Hypothalamus (tissue), 51 donors: ENCODE measurements around the gene SPOCK3.
"Not testable (repeated sequence)": the region's sequence is repeated elsewhere in the genome, so short reads cannot be mapped to it uniquely, and the experiment has no call there.

Experiments
- DNase-seq, 51 donors: peaks; one replicate each; lab custom pipeline; 2025; lab: John Stamatoyannopoulos, UW

SPOCK3 gene

DNA sequence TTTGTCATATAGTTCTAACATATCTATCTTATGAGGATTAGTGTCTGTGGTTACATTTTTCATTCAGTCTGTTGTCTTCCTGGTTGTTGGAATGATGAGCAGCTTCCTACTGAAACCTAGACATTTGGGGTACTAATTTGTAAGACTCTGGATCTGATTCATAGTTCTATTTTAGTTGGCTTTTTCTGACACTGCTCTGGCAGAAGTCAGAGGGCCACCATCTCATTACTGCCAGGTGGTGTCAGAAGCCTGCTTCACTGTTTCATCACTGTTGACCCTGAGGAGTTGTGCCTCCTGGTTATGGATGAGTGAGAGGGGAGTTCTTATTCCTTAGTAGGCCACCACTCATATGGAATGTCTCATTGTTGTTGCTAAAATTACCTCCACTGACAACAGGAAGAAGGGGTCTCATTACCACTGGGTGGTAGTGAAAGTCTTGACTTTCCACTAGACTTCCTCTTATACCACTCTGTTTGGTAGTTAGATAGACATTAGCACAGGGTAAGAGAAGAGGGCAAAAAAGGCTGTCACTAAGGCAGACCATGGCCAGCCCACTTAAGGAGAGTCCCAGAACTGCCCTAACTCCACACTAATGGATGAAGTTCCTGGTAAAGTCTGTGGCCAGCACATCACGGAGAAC, 395.2 kb downstream of the SPOCK3 start:
- no peak for DNase-seq

DNA sequence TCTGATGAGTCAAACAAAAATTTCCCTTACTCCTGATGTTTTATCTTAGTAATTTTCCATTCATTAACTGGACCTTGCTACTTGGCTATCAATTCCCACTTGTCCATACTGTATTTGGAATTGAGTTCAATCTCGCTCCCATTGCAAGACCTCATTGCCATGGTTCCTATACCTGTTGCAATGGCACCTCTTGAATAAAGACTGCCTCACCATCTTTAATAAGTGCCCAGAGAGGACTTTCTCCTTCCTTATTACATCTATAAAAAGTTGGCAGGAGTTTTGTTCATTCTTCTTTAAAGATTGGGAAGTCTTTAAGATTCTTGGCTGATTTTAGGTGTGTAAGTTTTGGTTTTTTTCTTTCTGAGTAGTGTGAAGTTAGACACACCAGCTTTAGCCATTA, 397.4 kb downstream of the SPOCK3 start:
- DNase-seq = no peak

DNA sequence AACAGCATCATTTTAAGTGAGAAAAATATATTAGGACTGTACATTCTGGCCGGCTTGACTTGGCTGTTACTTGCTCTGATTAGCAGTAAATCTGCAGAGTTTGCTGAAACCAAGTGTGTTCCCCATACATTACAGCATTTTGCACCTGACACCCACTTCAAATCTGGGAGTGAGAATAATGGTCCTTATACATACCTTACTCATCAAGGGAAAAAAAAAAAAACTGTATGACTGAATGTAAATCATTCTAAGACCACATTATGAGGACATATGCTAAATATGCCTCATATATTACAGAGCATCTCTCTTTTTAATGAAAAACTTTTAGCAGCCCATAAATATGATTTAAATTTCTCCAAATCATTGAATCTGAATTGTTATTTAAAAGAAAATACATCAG, 406.7 kb downstream of the SPOCK3 start:
- DNase-seq = no peak

DNA sequence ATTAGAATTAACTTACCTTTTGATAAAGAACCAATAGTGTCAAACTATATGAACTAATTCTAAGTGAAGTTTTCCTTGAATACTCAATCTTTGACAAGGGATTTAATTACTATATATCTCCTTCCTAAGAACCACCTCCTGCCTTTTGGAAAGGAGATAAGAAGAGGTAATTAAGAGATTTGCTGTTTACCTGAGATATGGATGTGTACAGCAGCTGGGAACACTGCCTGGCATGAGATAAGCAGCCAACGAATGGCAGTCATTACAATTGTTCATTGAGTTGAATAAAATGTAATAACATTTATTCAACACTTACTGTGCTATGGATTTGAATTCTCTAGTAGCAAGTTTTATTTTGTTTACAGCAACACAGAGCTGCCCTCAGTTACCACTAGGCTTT, 407.1 kb downstream of the SPOCK3 start:
- no peak for DNase-seq

DNA sequence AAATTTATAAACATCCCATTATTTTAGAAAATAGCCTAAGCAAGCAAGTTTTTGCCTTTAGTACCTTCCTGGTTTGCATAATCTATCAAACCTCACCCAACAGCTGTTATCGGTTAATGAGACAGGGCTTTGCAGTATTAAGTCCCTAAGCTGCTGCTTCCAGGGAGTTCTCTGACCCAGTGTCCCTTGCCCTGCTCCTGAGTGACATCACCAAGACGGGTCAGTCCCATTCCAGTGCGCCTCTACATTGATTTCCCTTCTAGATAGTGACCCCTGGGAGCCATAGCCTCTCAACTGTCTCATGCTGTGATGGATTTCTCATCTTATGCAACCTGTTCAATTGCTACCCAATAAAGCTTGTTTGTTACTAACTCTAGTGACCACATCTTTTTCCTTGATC, 410.4 kb downstream of the SPOCK3 start:
- no peak for DNase-seq

DNA sequence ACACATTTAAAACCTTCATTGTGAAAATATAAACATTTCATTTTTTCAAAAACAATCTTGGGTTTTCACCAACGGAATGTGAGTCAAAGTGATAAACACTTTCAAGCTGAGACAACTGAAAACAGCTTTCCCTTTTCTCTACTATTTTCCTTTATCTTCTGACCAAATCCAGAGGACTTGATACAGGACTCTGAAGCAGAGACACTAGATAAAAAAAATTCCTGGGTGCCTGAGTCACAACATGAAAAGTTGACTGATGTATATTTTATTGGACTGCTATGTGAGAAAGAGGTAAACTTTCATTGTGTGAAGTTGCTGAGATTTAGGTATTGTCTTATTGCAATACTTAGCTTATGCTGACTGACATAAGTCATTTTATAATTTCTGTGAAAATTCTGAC, 411.2 kb downstream of the SPOCK3 start:
- DNase-seq = no peak

DNA sequence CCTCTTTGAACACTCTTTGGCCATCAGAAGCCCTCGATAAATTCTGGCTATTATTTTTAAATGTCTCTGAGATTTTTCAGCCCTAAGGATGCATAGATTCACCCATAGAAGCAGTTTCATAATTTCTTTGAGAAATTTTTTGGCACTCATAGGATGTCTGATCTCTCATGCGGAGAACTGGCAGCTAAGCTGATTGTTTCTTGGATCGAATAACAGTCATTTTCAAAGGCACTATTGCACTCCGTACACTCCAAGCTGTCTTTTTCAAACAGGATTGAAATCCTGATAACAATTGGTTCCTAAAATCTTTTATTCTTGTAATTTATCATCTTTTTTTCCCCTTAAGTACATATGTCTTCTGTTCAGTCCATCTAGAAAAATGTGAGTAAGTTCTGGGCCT, 411.9 kb downstream of the SPOCK3 start:
- DNase-seq = no peak

DNA sequence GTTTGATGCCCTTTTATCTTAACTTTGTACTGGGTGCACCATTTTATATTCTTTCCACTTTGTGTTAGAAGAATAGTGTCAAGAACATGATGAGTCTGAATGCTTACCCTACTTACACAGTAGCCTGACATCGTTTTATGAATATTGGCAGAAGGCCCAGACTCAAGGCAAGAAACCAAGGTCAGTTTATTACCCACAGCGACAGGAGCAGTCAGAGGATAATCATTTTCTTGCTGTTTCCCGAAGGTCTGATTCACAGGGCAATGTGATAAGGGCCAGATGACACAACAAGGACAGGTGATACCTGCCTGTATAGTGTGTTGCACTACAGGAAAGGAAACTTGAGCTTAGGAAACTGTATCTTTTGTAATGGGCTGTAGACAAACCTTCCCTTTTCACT, 417.4 kb downstream of the SPOCK3 start:
- DNase-seq = peak in 3 of 51 donors; percentile 1 to 20 (median 5)

DNA sequence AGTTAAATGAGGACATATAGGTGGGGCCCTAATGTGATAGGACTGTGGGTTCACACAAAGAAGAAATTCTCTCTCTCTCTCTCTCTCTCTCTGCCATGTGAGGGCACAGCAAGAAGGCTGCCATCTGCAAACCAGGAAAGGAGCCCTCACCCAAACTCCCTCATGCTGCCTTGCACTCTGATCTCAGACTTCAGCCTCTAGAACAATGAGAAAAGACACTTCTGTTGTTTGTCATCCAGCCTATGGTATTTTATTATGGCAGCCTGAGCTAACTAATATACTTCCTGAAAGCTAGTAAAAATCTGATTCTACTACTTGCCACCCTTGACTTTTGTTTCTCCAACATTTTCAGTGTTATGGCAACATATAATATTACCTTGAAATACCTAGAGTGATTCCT, 425.9 kb downstream of the SPOCK3 start:
- no peak for DNase-seq

DNA sequence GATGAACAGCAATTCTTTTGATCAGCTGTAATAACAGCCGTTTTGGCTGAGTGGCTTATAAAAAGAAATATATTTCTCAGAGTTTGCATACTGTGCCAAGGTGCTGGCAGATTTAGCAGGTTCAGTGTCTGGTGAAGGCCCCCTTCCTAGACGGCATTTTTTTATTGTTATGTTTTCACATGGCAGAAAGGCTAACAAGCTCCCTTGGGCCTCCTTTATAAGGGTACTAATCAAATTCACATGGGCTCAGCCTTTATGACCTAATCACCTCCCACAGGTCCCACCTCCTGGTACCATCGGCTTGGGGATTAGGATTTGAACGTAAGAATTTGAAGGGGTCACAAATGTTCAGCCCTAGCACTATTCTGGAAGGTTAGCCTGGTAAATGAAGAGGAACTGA, 431.9 kb downstream of the SPOCK3 start:
- DNase-seq = no peak

DNA sequence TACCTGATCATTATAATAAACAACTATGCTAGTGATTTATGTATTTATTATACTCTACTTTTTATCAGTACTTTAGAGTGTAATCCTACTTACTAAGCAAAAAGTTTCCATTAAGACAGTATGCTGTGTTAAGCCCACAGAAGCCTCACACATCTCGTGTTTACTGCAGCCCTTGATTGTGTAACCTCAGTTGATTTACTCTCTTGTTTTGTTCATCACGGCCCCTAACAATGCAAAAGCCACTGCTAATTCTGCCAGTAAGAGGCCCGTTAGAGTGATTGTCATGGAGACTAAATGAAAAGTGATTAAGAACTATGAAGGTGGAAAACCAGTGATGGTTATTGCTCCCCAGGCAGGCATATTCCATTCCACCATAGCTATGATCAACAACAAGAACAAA, 436.2 kb downstream of the SPOCK3 start:
- no peak for DNase-seq

DNA sequence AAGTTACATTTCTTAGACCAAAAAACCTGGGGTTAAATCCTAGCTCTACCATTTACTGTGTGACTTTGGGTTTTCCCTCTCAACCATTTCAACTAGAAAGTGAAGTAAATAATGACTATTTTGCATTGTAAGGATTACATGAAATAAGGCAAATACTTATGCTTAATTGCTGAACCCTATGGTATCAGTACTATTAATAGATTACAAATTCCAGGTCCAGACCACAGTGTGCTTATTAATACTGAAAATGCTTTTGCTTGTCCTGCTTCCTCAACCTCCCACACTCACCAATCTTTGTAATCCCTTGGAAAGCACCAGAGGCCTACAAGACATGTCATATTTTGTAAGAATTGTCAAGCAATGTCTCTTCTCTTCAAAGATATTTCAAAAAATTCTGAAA, 456.5 kb downstream of the SPOCK3 start:
- DNase-seq = no peak

DNA sequence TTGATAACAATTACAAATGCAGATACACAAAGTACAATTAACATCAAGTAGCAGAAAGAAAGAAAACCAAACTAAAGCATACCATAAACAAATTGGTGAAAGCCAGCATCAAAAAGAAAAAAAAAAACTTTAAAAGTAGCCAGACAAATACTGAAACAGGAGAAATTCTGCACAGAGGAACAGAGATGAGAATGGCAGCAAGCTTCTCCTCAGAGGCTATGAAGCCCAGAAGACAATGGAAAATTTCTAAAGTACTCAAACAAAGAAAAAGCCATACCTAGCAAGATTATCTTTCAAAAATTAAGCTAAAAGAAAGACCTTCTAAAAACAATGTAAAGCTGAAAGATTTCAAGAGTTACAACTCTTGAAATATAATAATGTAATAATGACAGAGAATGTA, 471.3 kb downstream of the SPOCK3 start:
- DNase-seq = no peak

DNA sequence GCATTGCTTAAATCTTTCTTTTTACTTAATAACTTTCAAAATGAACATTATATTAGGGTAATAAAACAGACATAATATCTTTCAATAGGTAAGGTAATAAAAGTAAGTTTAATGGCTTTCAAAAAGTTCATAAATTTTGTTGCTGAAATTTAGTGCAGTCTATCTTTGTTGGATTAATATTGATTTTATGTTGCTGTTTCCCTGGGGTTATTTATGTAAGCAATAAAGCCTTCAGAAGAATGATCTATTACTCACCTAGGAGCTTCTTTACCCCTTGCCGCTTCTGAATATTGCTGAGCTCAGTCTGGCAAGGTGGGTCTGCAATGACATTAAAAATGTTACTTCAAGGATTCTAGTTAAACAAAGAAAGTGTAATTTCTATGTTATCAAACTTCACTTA, 492.6 kb downstream of the SPOCK3 start:
- no peak for DNase-seq

DNA sequence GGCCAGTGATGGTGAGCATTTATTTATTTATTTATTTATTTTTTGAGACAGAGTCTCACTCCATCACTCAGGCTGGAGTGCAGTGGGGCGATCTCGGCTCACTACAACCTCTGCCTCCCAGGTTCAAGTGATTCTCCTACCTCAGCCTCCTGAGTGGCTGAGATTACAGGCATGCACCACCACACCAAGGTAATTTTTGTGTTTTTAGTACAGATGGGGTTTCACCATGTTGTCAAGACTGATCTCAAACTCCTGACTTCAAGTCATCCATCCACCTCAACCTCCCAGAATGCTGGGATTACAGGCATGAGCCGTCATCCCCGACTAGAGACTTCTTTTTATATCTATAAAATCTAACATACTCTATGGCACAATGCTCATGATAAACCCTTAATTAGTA, 495.1 kb downstream of the SPOCK3 start:
- DNase-seq = not testable (repeated sequence)

DNA sequence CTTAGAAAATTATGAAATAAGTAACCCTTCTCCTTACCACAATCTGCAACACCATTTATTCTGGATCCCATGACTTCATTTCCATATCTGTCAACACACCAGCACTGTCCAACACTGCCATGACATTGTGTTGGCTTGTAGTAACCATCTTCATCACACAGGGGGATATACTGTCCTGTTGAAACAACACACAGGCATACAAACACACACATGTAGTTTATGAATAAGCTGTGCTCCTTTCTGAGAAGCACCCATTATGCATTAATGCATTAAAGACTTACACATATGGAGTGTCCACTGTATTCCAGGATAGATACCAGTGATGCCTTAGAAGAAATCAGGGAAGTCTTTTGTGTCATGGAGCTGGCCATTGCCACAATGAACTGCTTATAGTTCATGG, 496.9 kb downstream of the SPOCK3 start:
- DNase-seq = no peak

DNA sequence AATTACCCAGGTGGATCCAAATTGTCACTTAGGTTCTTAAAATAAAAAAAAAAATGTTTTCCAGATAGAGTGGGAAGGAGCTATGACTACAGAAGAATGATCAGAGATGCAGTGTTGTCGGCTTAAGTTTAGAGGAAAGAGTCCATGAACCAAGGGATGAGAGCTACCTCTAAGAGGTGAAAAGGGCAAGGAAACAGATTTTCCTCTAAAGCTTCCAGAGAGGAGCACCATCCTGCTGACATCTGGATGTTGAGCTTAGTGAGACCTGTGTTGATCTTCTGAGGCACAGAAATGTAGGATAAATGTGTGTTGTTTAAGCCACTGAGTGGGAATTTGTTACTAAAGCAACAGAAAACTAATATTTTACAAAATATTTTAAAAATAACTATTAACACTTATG, 498.7 kb downstream of the SPOCK3 start:
- DNase-seq = no peak

DNA sequence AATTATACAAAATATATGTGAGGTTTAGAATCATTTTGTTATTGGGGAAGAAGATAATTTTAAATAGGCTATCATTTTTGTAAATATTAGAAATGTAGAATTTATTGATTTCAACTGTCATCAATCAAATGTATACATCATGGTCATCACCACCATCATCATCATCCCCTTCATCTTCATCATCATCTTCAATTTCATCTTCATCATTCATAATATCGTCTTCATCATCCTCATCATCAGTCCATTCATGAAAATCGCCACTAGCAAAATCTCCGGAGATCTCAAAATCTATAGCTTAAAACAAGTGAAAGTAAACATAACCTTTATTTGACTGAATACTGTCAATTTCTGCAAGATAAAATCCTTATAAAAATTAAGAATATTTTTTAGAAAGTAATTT, 499.5 kb downstream of the SPOCK3 start:
- DNase-seq = no peak

DNA sequence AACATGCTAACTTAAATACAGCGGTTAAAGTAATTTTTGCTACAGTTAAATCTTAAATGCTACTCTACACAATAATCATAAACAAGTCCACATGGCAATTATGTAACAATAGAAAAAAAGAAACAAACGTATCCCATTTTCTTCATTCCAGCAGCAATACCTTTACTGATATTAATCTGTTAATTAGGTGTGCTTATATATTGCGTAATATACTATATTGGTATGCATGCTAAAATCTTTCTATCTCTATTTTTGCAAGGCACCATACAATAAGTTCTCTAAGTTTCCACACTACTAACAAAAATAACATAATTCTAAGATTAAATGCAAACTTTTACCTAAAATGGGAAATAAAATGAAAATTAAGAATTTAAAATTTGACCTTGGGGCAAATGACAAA, 500.6 kb downstream of the SPOCK3 start:
- DNase-seq = no peak

DNA sequence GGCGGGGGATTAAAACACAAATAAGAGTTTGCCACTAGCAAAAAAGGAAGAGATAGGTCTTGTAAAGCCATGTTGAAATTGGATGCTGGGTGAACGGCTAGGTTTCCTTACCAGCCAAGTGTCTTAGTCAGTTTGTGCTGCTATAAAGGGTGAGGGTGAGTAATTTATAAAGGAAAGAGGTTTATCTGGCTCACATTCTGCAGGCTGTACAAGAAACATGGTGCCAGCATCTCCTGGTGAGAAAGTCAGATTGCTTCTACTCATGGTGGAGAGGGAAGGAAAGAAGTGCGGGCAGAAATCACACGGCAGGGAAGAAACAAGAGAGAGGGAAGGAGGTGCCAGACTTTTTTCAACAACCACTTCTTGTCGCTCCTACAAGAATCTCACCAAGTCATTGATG, 507.5 kb downstream of the SPOCK3 start:
- no peak for DNase-seq

DNA sequence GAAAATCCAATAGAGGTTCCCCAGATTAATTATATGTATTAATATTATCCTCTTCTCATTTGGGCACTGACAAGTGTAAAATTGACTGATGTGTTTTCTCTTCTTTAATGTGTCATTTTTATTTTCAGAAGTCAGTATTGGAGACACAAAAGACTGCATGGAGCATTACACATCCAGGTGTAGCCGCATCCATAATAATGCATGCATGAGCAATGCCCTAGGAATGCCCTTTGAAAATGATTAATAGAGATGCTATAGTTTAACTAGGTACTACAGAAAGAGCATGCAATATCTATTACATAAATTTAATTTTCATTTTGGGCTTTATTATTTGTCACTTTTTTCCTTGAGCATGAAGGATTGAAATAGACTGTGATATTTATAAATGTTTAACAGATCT, 509.9 kb downstream of the SPOCK3 start:
- DNase-seq = no peak

DNA sequence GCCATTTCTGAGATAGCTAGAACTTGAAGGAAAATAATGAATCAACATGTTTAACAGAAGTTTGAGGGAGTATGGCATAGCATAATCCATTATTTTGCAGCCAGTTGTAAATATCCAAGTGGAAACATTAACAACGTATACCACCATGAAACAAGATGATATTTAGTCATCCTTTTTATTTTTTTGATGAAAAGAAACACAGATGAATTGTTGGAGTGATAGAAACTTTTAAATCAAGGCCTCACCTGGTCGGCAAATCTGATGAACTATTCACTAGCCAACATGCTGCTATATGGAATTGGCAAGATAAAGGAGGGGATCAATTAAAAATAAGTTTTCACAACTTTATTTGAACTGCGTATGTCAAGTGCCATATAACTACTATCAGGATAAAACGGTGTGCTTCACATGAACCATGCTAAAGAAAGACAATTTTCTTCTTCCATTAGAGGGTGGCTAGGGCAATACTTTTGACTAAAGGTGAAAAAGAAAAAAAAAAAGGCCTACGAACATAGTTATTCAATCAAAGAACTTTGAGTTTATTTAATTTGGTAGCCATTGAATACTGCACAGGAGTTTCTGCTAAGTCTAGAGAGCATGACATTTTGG, 510.7 kb downstream of the SPOCK3 start:
- no peak for DNase-seq
